DMS153 treated with DMSO at 0.1 percent for 48 hours (cell line): Measurements from ENCODE around the gene CNTNAP5.
A peak's percentile ranks its signal among the peaks of the same experiment; 100 is the strongest.

Experiments used
- DNase-seq: peaks from one replicate; lab custom pipeline; 2025; ENCODE audit not compliant: unreplicated experiment; lab: John Stamatoyannopoulos, UW

The CNTNAP5 gene

GRCh38 chr2:124149571-124149970 lies 124.5 kb downstream of the CNTNAP5 start:
- peak; percentile 22 for DNase-seq

- no peak for DNase-seq
Measured at GRCh38 chr2:124151691-124152090, 126.6 kb downstream of the CNTNAP5 start.

GRCh38 chr2:124153713-124154112 lies 128.6 kb downstream of the CNTNAP5 start:
- DNase-seq = no peak

- DNase-seq = no peak
Measured at GRCh38 chr2:124159166-124159565, 134.1 kb downstream of the CNTNAP5 start.

- DNase-seq = no peak
Measured at GRCh38 chr2:124161542-124161941, 136.5 kb downstream of the CNTNAP5 start.

GRCh38 chr2:124162256-124162655 lies 137.2 kb downstream of the CNTNAP5 start:
- DNase-seq = no peak

- DNase-seq = no peak
Measured at GRCh38 chr2:124163840-124164239, 138.8 kb downstream of the CNTNAP5 start.

- no peak for DNase-seq
Measured at GRCh38 chr2:124165698-124166097, 140.6 kb downstream of the CNTNAP5 start.

GRCh38 chr2:124171472-124172063 lies 146.5 kb downstream of the CNTNAP5 start:
- no peak for DNase-seq

- no peak for DNase-seq
Measured at GRCh38 chr2:124178719-124179118, 153.6 kb downstream of the CNTNAP5 start.

- DNase-seq = no peak
Measured at GRCh38 chr2:124180635-124181034, 155.5 kb downstream of the CNTNAP5 start.

- no peak for DNase-seq
Measured at GRCh38 chr2:124186801-124187200, 161.7 kb downstream of the CNTNAP5 start.

GRCh38 chr2:124187948-124188347 lies 162.9 kb downstream of the CNTNAP5 start:
- DNase-seq = no peak

GRCh38 chr2:124193706-124194105 lies 168.6 kb downstream of the CNTNAP5 start:
- DNase-seq = no peak

- DNase-seq = no peak
Measured at GRCh38 chr2:124201713-124202112, 176.6 kb downstream of the CNTNAP5 start.

- DNase-seq = no peak
Measured at GRCh38 chr2:124209441-124209840, 184.4 kb downstream of the CNTNAP5 start.

GRCh38 chr2:124211461-124211860 lies 186.4 kb downstream of the CNTNAP5 start:
- DNase-seq = no peak

GRCh38 chr2:124213977-124214587 lies 189.0 kb downstream of the CNTNAP5 start:
- DNase-seq = no peak

- DNase-seq = no peak
Measured at GRCh38 chr2:124246170-124246569, 221.1 kb downstream of the CNTNAP5 start.

GRCh38 chr2:124248386-124248785 lies 223.3 kb downstream of the CNTNAP5 start:
- no peak for DNase-seq

- DNase-seq = no peak
Measured at GRCh38 chr2:124250433-124250832, 225.3 kb downstream of the CNTNAP5 start.

GRCh38 chr2:124254621-124255020 lies 229.5 kb downstream of the CNTNAP5 start:
- no peak for DNase-seq

GRCh38 chr2:124257120-124257519 lies 232.0 kb downstream of the CNTNAP5 start:
- no peak for DNase-seq
